IMR-90 (cell line): ENCODE results near the gene ACAD9. TPM values are rescaled to one million over a fixed set of nuclear protein-coding genes. Genes with fewer than 3 reads are reported as not detected.

Experiments used
- ATAC-seq: fragments of 200-7000 bp; cut with Tn5 transposase; 2 replicates; pipeline ENCODE4 v1.9.1; 2020; ENCODE audit warnings: low read depth, mild to moderate bottlenecking, moderate library complexity
- BruUV-seq: library from RNA; stranded (reverse); fragments of 400-500 nt; replicated peaks from 2 replicates; lab custom pipeline; 2021; lab: Mats Ljungman, UMichigan
- CTCF ChIA-PET: fragments of 300-600 bp; formaldehyde crosslinking; extraction: SDS; loops from one replicate; lab custom pipeline; 2021; ENCODE audit warnings: antibody characterized with exemption; lab: Yijun Ruan, JAX
- POLR2A ChIA-PET: fragments of 300-600 bp; sonication (Branson Sonifier 250); formaldehyde crosslinking; loops from one replicate; lab custom pipeline; 2022; ENCODE audit warnings: antibody characterized with exemption; ENCODE audit not compliant: unreplicated experiment; lab: Charles Lee
- DNase-seq: peaks from one replicate; pipeline ENCODE4 v3.0.0; 2013
- H2AFZ ChIP-seq: replicated peaks from 2 replicates; pipeline ENCODE3; 2013; ENCODE audit warnings: low read length, mild to moderate bottlenecking; ENCODE audit not compliant: poor library complexity
- H2AK5ac ChIP-seq: 2 replicates; pipeline ENCODE4 v1.6.1; 2013; ENCODE audit warnings: low read depth, low read length, inconsistent platforms
- H2AK9ac ChIP-seq: replicated peaks from 2 replicates; pipeline ENCODE3; 2013; ENCODE audit warnings: mild to moderate bottlenecking, low read depth, low read length, moderate library complexity; ENCODE audit not compliant: poor library complexity
- H2BK120ac ChIP-seq: 2 replicates; pipeline ENCODE4 v1.6.1; 2013; ENCODE audit warnings: low read depth, low read length, inconsistent platforms
- H2BK15ac ChIP-seq: 3 replicates; pipeline ENCODE4 v1.6.1; 2013; ENCODE audit warnings: low read depth, low read length, inconsistent platforms
- H2BK20ac ChIP-seq: 2 replicates; pipeline ENCODE4 v1.6.1; 2013; ENCODE audit warnings: low read depth, mild to moderate bottlenecking, inconsistent platforms, low read length, moderate library complexity
- H2BK5ac ChIP-seq: 2 replicates; pipeline ENCODE4 v1.6.1; 2013; ENCODE audit warnings: mild to moderate bottlenecking, low read depth, low read length, inconsistent platforms; ENCODE audit not compliant: poor library complexity, severe bottlenecking
- H3K14ac ChIP-seq: replicated peaks from 2 replicates; pipeline ENCODE4 v1.6.1; 2013; ENCODE audit warnings: low read depth, low read length, inconsistent platforms
- H3K18ac ChIP-seq: 2 replicates; pipeline ENCODE4 v1.6.1; 2013; ENCODE audit warnings: low read depth, low read length, control low read depth
- H3K23ac ChIP-seq: 2 replicates; pipeline ENCODE4 v1.6.1; 2013; ENCODE audit warnings: low read depth, low read length, inconsistent platforms
- H3K27ac ChIP-seq: 2 replicates; pipeline ENCODE4 v1.5.1; 2013; ENCODE audit warnings: mild to moderate bottlenecking, control low read depth, low read length; ENCODE audit not compliant: insufficient read depth
- H3K27me3 ChIP-seq: 2 replicates; pipeline ENCODE4 v1.6.1; 2013; ENCODE audit warnings: low read length; ENCODE audit not compliant: control insufficient read depth, insufficient read depth
- H3K36me3 ChIP-seq: 2 replicates; pipeline ENCODE4 v1.6.1; 2013; ENCODE audit warnings: low read length, mixed read lengths; ENCODE audit not compliant: control insufficient read depth, insufficient read depth
- H3K4ac ChIP-seq: 2 replicates; pipeline ENCODE4 v1.6.1; 2013; ENCODE audit warnings: low read depth, low read length, inconsistent platforms
- H3K4me1 ChIP-seq: 2 replicates; pipeline ENCODE4 v1.6.1; 2013; ENCODE audit warnings: low read length, mixed read lengths; ENCODE audit not compliant: control insufficient read depth, insufficient read depth
- H3K4me2 ChIP-seq: 2 replicates; pipeline ENCODE4 v1.6.1; 2013; ENCODE audit warnings: low read depth, mild to moderate bottlenecking, control low read depth, low read length, moderate library complexity
- H3K4me3 ChIP-seq: 2 replicates; pipeline ENCODE4 v1.5.1; 2013; ENCODE audit warnings: low read depth, mild to moderate bottlenecking, control low read depth, low read length, moderate library complexity; ENCODE audit not compliant: insufficient read depth
- H3K56ac ChIP-seq: 2 replicates; pipeline ENCODE4 v1.6.1; 2013; ENCODE audit warnings: low read length, inconsistent platforms; ENCODE audit not compliant: insufficient read depth; ENCODE audit errors: extremely low read depth
- H3K79me1 ChIP-seq, 2 experiments: 2 replicates each; pipeline ENCODE4 v1.6.1; 2013; ENCODE audit warnings: low read length in 2 of 2, inconsistent platforms in 1 of 2, low read depth in 1 of 2
- H3K9ac ChIP-seq: 2 replicates; pipeline ENCODE4 v1.6.1; 2013; ENCODE audit warnings: low read depth, low read length, control low read depth
- H3K9me1 ChIP-seq: 2 replicates; pipeline ENCODE4 v1.6.1; 2013; ENCODE audit warnings: low read length, inconsistent platforms; ENCODE audit not compliant: insufficient read depth
- H3K9me3 ChIP-seq: 2 replicates; pipeline ENCODE4 v1.6.1; 2013; ENCODE audit warnings: low read length; ENCODE audit not compliant: control insufficient read depth, insufficient read depth
- H4K20me1 ChIP-seq: 2 replicates; pipeline ENCODE4 v1.6.1; 2013; ENCODE audit warnings: low read length, inconsistent platforms; ENCODE audit not compliant: insufficient read depth
- H4K5ac ChIP-seq: 2 replicates; pipeline ENCODE4 v1.6.1; 2013; ENCODE audit warnings: mild to moderate bottlenecking, low read depth, low read length, control low read depth
- H4K8ac ChIP-seq, 2 experiments: 2 replicates each; pipeline ENCODE4 v1.6.1; 2013; ENCODE audit warnings: low read depth in 2 of 2, low read length in 2 of 2, control low read depth in 1 of 2, inconsistent platforms in 1 of 2
- H4K91ac ChIP-seq: 2 replicates; pipeline ENCODE4 v1.6.1; 2013; ENCODE audit warnings: low read depth, low read length, inconsistent platforms; ENCODE audit not compliant: insufficient read depth
- BHLHE40 ChIP-seq: fragments of 150-350 bp; IDR thresholded peaks from 2 replicates; pipeline ENCODE4 v1.6.1; 2016; ENCODE audit warnings: mild to moderate bottlenecking, low read depth, low read length
- CEBPB ChIP-seq: IDR thresholded peaks from 2 replicates; pipeline ENCODE4 v1.6.1; 2012; ENCODE audit warnings: low read depth, low read length, improper control_type of control experiment
- CHD1 ChIP-seq: IDR thresholded peaks from 2 replicates; pipeline ENCODE4 v1.6.1; 2012; ENCODE audit warnings: low read depth, low read length, improper control_type of control experiment
- FOS ChIP-seq: fragments of 150-350 bp; IDR thresholded peaks from 2 replicates; pipeline ENCODE4 v1.6.1; 2016; ENCODE audit warnings: low read depth, low read length
- MAFK ChIP-seq: IDR thresholded peaks from 2 replicates; pipeline ENCODE4 v1.6.1; 2012; ENCODE audit warnings: low read depth, low read length, improper control_type of control experiment
- NFE2L2 ChIP-seq: fragments of 150-350 bp; IDR thresholded peaks from 2 replicates; pipeline ENCODE4 v1.6.1; 2016; ENCODE audit warnings: low read depth, mild to moderate bottlenecking, low read length
- POLR2A ChIP-seq: IDR thresholded peaks from 2 replicates; pipeline ENCODE4 v1.6.1; 2012; ENCODE audit warnings: mild to moderate bottlenecking, low read depth, low read length
- RAD21 ChIP-seq: IDR thresholded peaks from 2 replicates; pipeline ENCODE4 v1.6.1; 2012; ENCODE audit warnings: low read length, improper control_type of control experiment
- RCOR1 ChIP-seq: IDR thresholded peaks from 2 replicates; pipeline ENCODE4 v1.6.1; 2012; ENCODE audit warnings: mild to moderate bottlenecking, low read length, improper control_type of control experiment; ENCODE audit not compliant: insufficient replicate concordance
- RFX5 ChIP-seq: IDR thresholded peaks from 2 replicates; pipeline ENCODE4 v1.8.0; 2012; ENCODE audit warnings: low read depth, mild to moderate bottlenecking, low read length, moderate library complexity
- SMC3 ChIP-seq: fragments of 150-350 bp; IDR thresholded peaks from 2 replicates; pipeline ENCODE4 v1.6.1; 2016; ENCODE audit warnings: low read depth, mild to moderate bottlenecking, antibody characterized with exemption, low read length, moderate library complexity
- WGBS, 2 experiments: methylation state at CpG; one replicate each; pipeline versions ENCODE4 v1.1.5 to v1.1.7; 2013; ENCODE audit warnings: missing lambda C conversion rate in 2 of 2; ENCODE audit not compliant: insufficient read length in 1 of 2; ENCODE audit errors: extremely low coverage in 2 of 2; 5-methylcytosine and 5-hydroxymethylcytosine counted together
- dilution Hi-C: fragments of 300-500 bp; cut with HindIII; formaldehyde crosslinking; loops from one replicate; pipeline ENCODE4 v1.14.3; 2018; ENCODE audit warnings: low sequenced_read_pairs; ENCODE audit not compliant: unreplicated experiment
- in situ Hi-C: fragments of 300-500 bp; cut with MboI; formaldehyde crosslinking; loops from 3 replicates; pipeline ENCODE4 v1.14.3; 2019; ENCODE audit warnings: low sequenced_read_pairs, inconsistent platforms, mixed read lengths
- intact Hi-C: fragments of 100-400 bp; cut with micrococcal nuclease; formaldehyde crosslinking; loops from 2 replicates; pipeline ENCODE4 v1.10.0; 2022
- polyA plus RNA-seq, 3 experiments: library from polyadenylated mRNA; depleted of rRNA; stranded (reverse); fragments of >200 nt; gene quantifications; 2 replicates each; pipeline ENCODE4 v1.2.3, GENCODE V29; 2012; ENCODE audit warnings: low replicate concordance in 1 of 3
- total RNA-seq: library from RNA; depleted of rRNA; stranded (reverse); fragments of >200 nt; gene quantifications from 2 replicates; pipeline ENCODE4 v1.2.3, GENCODE V29; 2012
- TF ChIP-seq, protein P1 (sequence below): conservative IDR thresholded peaks from 2 replicates; pipeline ENCODE4 v1.5.1; 2012; ENCODE audit warnings: mild to moderate bottlenecking, low read depth, low read length, improper control_type of control experiment
- TF ChIP-seq, protein P2 (sequence below): fragments of 150-350 bp; IDR thresholded peaks from 2 replicates; pipeline ENCODE4 v1.6.1; 2016; ENCODE audit warnings: low read depth, mild to moderate bottlenecking, low read length, moderate library complexity, borderline replicate concordance
- TF ChIP-seq, protein P3 (sequence below): fragments of 150-350 bp; IDR thresholded peaks from 2 replicates; pipeline ENCODE4 v1.6.1; 2017; ENCODE audit warnings: mild to moderate bottlenecking, antibody characterized with exemption, low read length, low read depth

The ACAD9 gene
- total and polyA plus RNA-seq, 2 of the 4 experiments (the other 2 are of a cell fraction): 31.2 to 41.3 TPM

DNA sequence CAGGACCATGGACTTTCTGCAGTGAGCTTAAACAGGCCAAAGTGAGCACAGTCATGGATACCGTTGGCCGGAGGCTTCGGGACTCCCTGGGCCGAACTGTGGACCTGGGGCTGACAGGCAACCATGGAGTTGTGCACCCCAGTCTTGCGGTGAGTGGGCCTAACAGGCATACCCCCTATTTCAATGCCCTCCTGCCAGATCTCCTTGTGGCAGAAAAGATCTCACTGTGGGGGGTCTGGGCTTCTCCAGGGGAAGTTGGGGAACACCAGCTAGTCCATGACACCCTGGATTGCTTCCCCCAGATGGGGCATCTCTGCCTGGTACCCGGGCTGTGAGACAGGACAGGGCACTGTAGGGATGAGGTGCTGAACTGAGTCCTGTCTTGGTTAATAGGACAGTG lies 29.5 kb downstream of the ACAD9 start:
- CTCF ChIA-PET: no interaction called here
- dilution Hi-C loops: no loop called here
- POLR2A ChIA-PET: no interaction called here

More for the DNA sequence above, 29.5 kb downstream of the ACAD9 start:
- Histone ChIP-seq H4K8ac (no peak overlapping the region), H3K9ac (no peak overlapping the region), H3K79me1 (no peaks in the 10 kb centered on the region), H2AK5ac (no peak overlapping the region), H3K9me1 (no peaks in the 10 kb centered on the region; the same call in 1 of the 2 replicates), H3K4ac (no peak overlapping the region), H2AFZ (no peak overlapping the region), H3K18ac (no peak overlapping the region), H2BK5ac (no peak overlapping the region), H2BK15ac (no peak overlapping the region), H3K56ac (no peak overlapping the region), H4K5ac (no peak overlapping the region), H3K9me3 (no peaks in the 10 kb centered on the region), H2AK9ac (no peak overlapping the region), H3K27me3 (no peaks in the 10 kb centered on the region), H3K4me1 (no peaks in the 10 kb centered on the region), H4K91ac (no peak overlapping the region), H3K23ac (no peak overlapping the region), H3K27ac (no peak overlapping the region), H4K20me1 (no peaks in the 10 kb centered on the region), H3K4me2 (no peak overlapping the region), H3K14ac (no peak overlapping the region), H2BK20ac (no peak overlapping the region), H3K36me3 (peaks cover 86% of the 10 kb centered on the region), H2BK120ac (no peak overlapping the region), H3K4me3 (no peak overlapping the region)
- 100% methylated on average over 3 of the region's 6 CpGs; no CpG with 5 or more reads in 1 of the 2 experiments for WGBS, 2 experiments
- TF ChIP-seq, protein P1, sequence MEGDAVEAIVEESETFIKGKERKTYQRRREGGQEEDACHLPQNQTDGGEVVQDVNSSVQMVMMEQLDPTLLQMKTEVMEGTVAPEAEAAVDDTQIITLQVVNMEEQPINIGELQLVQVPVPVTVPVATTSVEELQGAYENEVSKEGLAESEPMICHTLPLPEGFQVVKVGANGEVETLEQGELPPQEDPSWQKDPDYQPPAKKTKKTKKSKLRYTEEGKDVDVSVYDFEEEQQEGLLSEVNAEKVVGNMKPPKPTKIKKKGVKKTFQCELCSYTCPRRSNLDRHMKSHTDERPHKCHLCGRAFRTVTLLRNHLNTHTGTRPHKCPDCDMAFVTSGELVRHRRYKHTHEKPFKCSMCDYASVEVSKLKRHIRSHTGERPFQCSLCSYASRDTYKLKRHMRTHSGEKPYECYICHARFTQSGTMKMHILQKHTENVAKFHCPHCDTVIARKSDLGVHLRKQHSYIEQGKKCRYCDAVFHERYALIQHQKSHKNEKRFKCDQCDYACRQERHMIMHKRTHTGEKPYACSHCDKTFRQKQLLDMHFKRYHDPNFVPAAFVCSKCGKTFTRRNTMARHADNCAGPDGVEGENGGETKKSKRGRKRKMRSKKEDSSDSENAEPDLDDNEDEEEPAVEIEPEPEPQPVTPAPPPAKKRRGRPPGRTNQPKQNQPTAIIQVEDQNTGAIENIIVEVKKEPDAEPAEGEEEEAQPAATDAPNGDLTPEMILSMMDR: no peak
- TF ChIP-seq FOS: no peak
- TF ChIP-seq MAFK: no peak
- no peak for TF ChIP-seq RFX5
- TF ChIP-seq, protein P2, sequence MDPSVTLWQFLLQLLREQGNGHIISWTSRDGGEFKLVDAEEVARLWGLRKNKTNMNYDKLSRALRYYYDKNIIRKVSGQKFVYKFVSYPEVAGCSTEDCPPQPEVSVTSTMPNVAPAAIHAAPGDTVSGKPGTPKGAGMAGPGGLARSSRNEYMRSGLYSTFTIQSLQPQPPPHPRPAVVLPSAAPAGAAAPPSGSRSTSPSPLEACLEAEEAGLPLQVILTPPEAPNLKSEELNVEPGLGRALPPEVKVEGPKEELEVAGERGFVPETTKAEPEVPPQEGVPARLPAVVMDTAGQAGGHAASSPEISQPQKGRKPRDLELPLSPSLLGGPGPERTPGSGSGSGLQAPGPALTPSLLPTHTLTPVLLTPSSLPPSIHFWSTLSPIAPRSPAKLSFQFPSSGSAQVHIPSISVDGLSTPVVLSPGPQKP: no peak
- TF ChIP-seq RCOR1: no peak
- TF ChIP-seq CEBPB: no peak
- TF ChIP-seq, protein P3, sequence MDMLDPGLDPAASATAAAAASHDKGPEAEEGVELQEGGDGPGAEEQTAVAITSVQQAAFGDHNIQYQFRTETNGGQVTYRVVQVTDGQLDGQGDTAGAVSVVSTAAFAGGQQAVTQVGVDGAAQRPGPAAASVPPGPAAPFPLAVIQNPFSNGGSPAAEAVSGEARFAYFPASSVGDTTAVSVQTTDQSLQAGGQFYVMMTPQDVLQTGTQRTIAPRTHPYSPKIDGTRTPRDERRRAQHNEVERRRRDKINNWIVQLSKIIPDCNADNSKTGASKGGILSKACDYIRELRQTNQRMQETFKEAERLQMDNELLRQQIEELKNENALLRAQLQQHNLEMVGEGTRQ: no peak
- TF ChIP-seq RAD21: no peak
- TF ChIP-seq NFE2L2: no peak
- no peak for TF ChIP-seq POLR2A
- no peak for TF ChIP-seq SMC3
- no peak for TF ChIP-seq BHLHE40
- no peak for TF ChIP-seq CHD1
- in situ Hi-C loops: no loop called here
- BruUV-seq: no TSS peak
- ATAC-seq (no peak), DNase-seq (no peak)
- intact Hi-C loops: no loop called here
